PFSK-1 (cell line): ENCODE results near the gene GAS5.

ENCODE experiments used
- POLR2AphosphoS5 ChIP-seq: IDR thresholded peaks from 2 replicates; pipeline ENCODE4 v1.6.1; 2012; ENCODE audit warnings: low read depth, mild to moderate bottlenecking, control low read depth, low read length, moderate library complexity
- REST ChIP-seq, 2 experiments: IDR thresholded peaks; 2 replicates each; pipeline versions ENCODE4 v1.6.1 to v1.8.0; 2011 to 2012; ENCODE audit warnings: low read depth in 2 of 2, low read length in 2 of 2, control low read depth in 1 of 2, inconsistent platforms in 1 of 2, mild to moderate bottlenecking in 1 of 2, moderate library complexity in 1 of 2; ENCODE audit not compliant: insufficient read depth in 1 of 2
- TAF1 ChIP-seq: IDR thresholded peaks from 2 replicates; pipeline ENCODE4 v1.6.1; 2012; ENCODE audit warnings: low read length, control low read depth, borderline replicate concordance; ENCODE audit not compliant: insufficient read depth

GRCh38 chr1:173856903-173857302 lies 10.9 kb downstream of the GAS5 start:
- 0 out of 2 replicates have a peak, but pooled peaks have one; percentile 33 for TF ChIP-seq POLR2AphosphoS5
- TF ChIP-seq TAF1 = no peak
- no peak for TF ChIP-seq REST (IDR thresholded peaks at IDR 0.05; ENCODE audit: insufficient read depth in 1 of 2, low read depth in 2 of 2, low read length in 2 of 2)
